ENCODE data around the gene MYH9.

DNA sequence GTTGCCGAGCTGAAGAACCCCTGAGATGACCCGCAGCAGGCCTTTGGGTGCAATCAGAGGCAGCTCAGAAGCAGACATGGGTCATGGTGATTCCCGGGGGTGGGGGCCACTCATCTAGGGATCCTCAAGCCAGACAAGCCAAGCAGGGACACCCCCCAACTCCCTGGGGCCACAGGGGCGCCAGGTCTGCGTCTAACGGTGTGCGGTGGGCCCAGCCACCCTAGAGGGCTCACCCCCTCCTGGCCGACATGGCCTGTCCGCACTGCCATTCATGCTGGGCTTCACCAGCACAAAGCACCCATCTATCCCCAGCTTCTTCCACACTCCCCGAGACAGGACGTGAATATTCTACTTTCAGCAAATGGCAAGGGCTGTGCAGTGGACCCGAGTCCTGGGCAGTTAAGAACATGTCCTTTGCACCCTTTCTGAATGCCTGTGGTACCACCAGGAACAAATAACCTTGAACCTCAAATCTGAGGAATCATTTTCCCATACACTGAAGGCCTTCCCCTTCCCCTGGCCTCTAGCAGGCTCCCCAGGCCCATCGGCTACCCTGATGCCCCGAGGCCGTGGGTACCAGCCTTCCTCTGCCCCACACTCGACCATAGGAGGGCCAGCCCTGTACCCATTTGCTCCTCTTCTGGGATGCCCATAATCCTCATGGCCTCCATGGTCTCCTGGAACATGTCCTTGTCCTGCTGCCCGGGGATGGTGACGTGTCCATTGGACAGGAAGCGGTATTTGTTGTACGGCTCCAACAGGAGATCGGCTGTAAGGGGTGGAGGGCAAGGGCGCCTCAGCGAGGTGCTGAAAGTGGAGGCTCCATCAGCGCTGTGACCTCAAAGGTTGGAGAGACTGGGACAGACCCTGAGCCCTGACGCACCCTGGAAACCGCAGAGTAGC lies 67.9 kb downstream of the MYH9 start:
- TF ChIP-seq CTCF (IDR thresholded peaks at IDR 0.05; ENCODE audit: low read length) (no peak), EZH2 (optimal IDR thresholded peaks at IDR 0.05; ENCODE audit: low read depth, low read length) (no peak), EZH2phosphoT487 (IDR thresholded peaks at IDR 0.05; ENCODE audit: low read length) (no peak)
